ENCODE data around the gene AIPL1. TPM values are rescaled to one million over a fixed set of nuclear protein-coding genes. Genes with fewer than 3 reads are reported as not detected.

The AIPL1 gene
- total and polyA plus RNA-seq, 2 experiments from 2014 or later, result not detected

- Histone ChIP-seq H3K9me3 (ENCODE audit: low read depth) (no peaks in the 10 kb centered on the region), H3K4me1 (ENCODE audit: low read depth) (no peaks in the 10 kb centered on the region), H3K27ac (peak within 1 kb of the TSS; percentile 16), H3K36me3 (no peaks in the 10 kb centered on the region), H3K27me3 (no peaks in the 10 kb centered on the region), H3K4me3 (peak within 1 kb of the TSS; percentile 38)
- TF ChIP-seq CTCF (IDR thresholded peaks at IDR 0.05; ENCODE audit: low read depth, low read length), result no peak
- peak; percentile 96 to 98 for DNase-seq (ENCODE audit: low read depth in 1 of 2, low spot score in 1 of 2)
These were observed 9.0 kb upstream of the AIPL1 start, which contains the start of gene PIMREG for GRCh38 chr17:6443692-6444570. PIMREG (plus strand) TSS chr17:6444455; CDS start chr17:6445111, 656 bp downstream.

GRCh38 chr17:6442775-6443174 lies 7.9 kb upstream of the AIPL1 start:
- no peak for DNase-seq (ENCODE audit: low read depth in 1 of 2, low spot score in 1 of 2)
- Histone ChIP-seq H3K27ac (no peak overlapping the region), H3K27me3 (no peaks in the 10 kb centered on the region), H3K4me1 (ENCODE audit: low read depth) (no peaks in the 10 kb centered on the region), H3K9me3 (ENCODE audit: low read depth) (no peaks in the 10 kb centered on the region), H3K36me3 (no peaks in the 10 kb centered on the region), H3K4me3 (no peak overlapping the region)
- TF ChIP-seq CTCF (IDR thresholded peaks at IDR 0.05; ENCODE audit: low read depth, low read length), result no peak

- DNase-seq (ENCODE audit: low read depth in 1 of 2, low spot score in 1 of 2), result no peak
- Histone ChIP-seq H3K9me3 (ENCODE audit: low read depth) (no peaks in the 10 kb centered on the region), H3K4me1 (ENCODE audit: low read depth) (no peaks in the 10 kb centered on the region), H3K4me3 (no peak overlapping the region), H3K27ac (no peak overlapping the region), H3K36me3 (no peaks in the 10 kb centered on the region), H3K27me3 (peaks cover 9% of the 10 kb centered on the region)
- no peak for TF ChIP-seq CTCF (IDR thresholded peaks at IDR 0.05; ENCODE audit: low read depth, low read length)
These were observed 5.0 kb upstream of the AIPL1 start for GRCh38 chr17:6439951-6440350.

GRCh38 chr17:6437956-6438355 lies 3.0 kb upstream of the AIPL1 start:
- TF ChIP-seq CTCF (IDR thresholded peaks at IDR 0.05; ENCODE audit: low read depth, low read length), result no peak
- Histone ChIP-seq H3K36me3 (no peaks in the 10 kb centered on the region), H3K27ac (no peak overlapping the region), H3K4me1 (ENCODE audit: low read depth) (no peaks in the 10 kb centered on the region), H3K9me3 (ENCODE audit: low read depth) (no peaks in the 10 kb centered on the region), H3K27me3 (peaks cover 9% of the 10 kb centered on the region), H3K4me3 (no peak overlapping the region)
- DNase-seq (ENCODE audit: low read depth in 1 of 2, low spot score in 1 of 2), result no peak

GRCh38 chr17:6437466-6437865 lies 2.5 kb upstream of the AIPL1 start:
- no peaks in the 10 kb centered on the region for H3K4me1 ChIP-seq (ENCODE audit: low read depth)
- no peak for DNase-seq (ENCODE audit: low read depth in 1 of 2, low spot score in 1 of 2)
- H3K27ac ChIP-seq, result no peak overlapping the region
- H3K9me3 ChIP-seq (ENCODE audit: low read depth), result no peaks in the 10 kb centered on the region
- peaks cover 9% of the 10 kb centered on the region for H3K27me3 ChIP-seq
- H3K36me3 ChIP-seq, result no peaks in the 10 kb centered on the region
- H3K4me3 ChIP-seq, result no peak overlapping the region
- no peak for TF ChIP-seq CTCF (IDR thresholded peaks at IDR 0.05; ENCODE audit: low read depth, low read length)

Measured in cardiac muscle cell (in vitro differentiated cells and primary cell).